Left lung (tissue), 10 donors: ENCODE measurements around the gene NME7. TPM values are rescaled to one million over a fixed set of nuclear protein-coding genes. Genes with fewer than 3 reads are reported as not detected.

Experiments
- ATAC-seq: fragments of 200-7000 bp; cut with Tn5 transposase; one replicate; pipeline ENCODE4 v1.9.1; 2020; ENCODE audit warnings: moderate library complexity
- DNase-seq, 4 donors: peaks; one replicate each; pipeline ENCODE4 v3.0.0-alpha.2; 2013 to 2020
- H3K27ac ChIP-seq, 2 donors: fragments of 200-600 bp; sonication (generic) in 1 of 2; one replicate each; pipeline versions ENCODE4 v1.5.0 to v1.8.0; 2020 to 2021
- H3K27me3 ChIP-seq, 2 donors: fragments of 200-600 bp; sonication (generic) in 1 of 2; one replicate each; pipeline versions ENCODE4 v1.5.0 to v1.8.0; 2020 to 2021
- H3K36me3 ChIP-seq, 2 donors: fragments of 200-600 bp; sonication (generic) in 1 of 2; one replicate each; pipeline versions ENCODE4 v1.5.0 to v1.8.0; 2020 to 2021
- H3K4me1 ChIP-seq, 2 donors: fragments of 200-600 bp; one replicate each; pipeline ENCODE4 v1.8.0; 2021
- H3K4me3 ChIP-seq, 2 donors: fragments of 200-600 bp; sonication (generic) in 1 of 2; one replicate each; pipeline versions ENCODE4 v1.5.0 to v1.8.0; 2020 to 2021; ENCODE audit warnings: mild to moderate bottlenecking in 1 of 2
- H3K9me3 ChIP-seq, 2 donors: fragments of 200-600 bp; sonication (generic) in 1 of 2; one replicate each; pipeline versions ENCODE4 v1.5.0 to v1.8.0; 2020 to 2021
- CTCF ChIP-seq, 2 donors: fragments of 200-600 bp; sonication (generic) in 1 of 2; IDR thresholded peaks; one replicate each; pipeline versions ENCODE4 v1.5.0 to v1.8.0; 2021; ENCODE audit warnings: antibody characterized with exemption in 2 of 2
- intact Hi-C, 2 donors: fragments of 100-400 bp; cut with DNase I; formaldehyde crosslinking; loops; one replicate each; pipeline versions ENCODE4 v1.11.2 to v1.14.2; 2022
- polyA plus RNA-seq, 6 donors: library from polyadenylated mRNA; unstranded; fragments of 120-200 nt; gene quantifications; one replicate each; pipeline ENCODE4 v1.2.1, GENCODE V29; 2013; ENCODE audit not compliant: insufficient read length in 6 of 6
- total RNA-seq, 2 donors: library from RNA; stranded (reverse); fragmentation: NEBNext Ultra II Directional; extraction: Animal tissue kit (Norgen Biotek cat#: 25700); gene quantifications; one replicate each; pipeline ENCODE4 v1.2.1, GENCODE V29; 2021
- donor health status: DM: no; HTN: yes; CAD: no.
- donor health status: DM: no; HTN: no; CAD: no.

NME7 gene
- total and polyA plus RNA-seq, 8 donors, result 13.6 to 77.6 (median 59.3) TPM

GRCh38 chr1:169325117-169325516 is 42.5 kb downstream of the NME7 start:
- no peak for DNase-seq
- Histone ChIP-seq H3K4me1 (no peaks in the 10 kb centered on the region), H3K27me3 (no peaks in the 10 kb centered on the region), H3K4me3 (no peak overlapping the region), H3K9me3 (peaks cover 0 to 3% of the 10 kb centered on the region in 2 donors), H3K36me3 (no peaks in the 10 kb centered on the region), H3K27ac (no peak overlapping the region)
- intact Hi-C loops, result no loop called here
- no peak for ATAC-seq
- TF ChIP-seq CTCF (IDR thresholded peaks at IDR 0.05), result no peak

GRCh38 chr1:169322138-169322537 is 45.5 kb downstream of the NME7 start:
- no peaks in the 10 kb centered on the region for H3K4me1 ChIP-seq
- no peaks in the 10 kb centered on the region for H3K27me3 ChIP-seq
- no peak for DNase-seq
- no peak overlapping the region for H3K27ac ChIP-seq
- no peaks in the 10 kb centered on the region for H3K36me3 ChIP-seq
- ATAC-seq, result no peak
- no peaks in the 10 kb centered on the region for H3K9me3 ChIP-seq
- intact Hi-C loops, result no loop called here
- H3K4me3 ChIP-seq, result no peak overlapping the region
- no peak for TF ChIP-seq CTCF (IDR thresholded peaks at IDR 0.05)

- Histone ChIP-seq H3K9me3 (no peaks in the 10 kb centered on the region), H3K27me3 (no peaks in the 10 kb centered on the region), H3K36me3 (no peaks in the 10 kb centered on the region), H3K4me3 (no peak overlapping the region), H3K4me1 (no peaks in the 10 kb centered on the region), H3K27ac (no peak overlapping the region)
- TF ChIP-seq CTCF (IDR thresholded peaks at IDR 0.05), result no peak
- intact Hi-C loops, result no loop called here
- no peak for DNase-seq
- no peak for ATAC-seq
Measured at GRCh38 chr1:169321539-169321938, 46.1 kb downstream of the NME7 start.

- H3K4me1 ChIP-seq, result no peaks in the 10 kb centered on the region
- H3K4me3 ChIP-seq, result no peak overlapping the region
- no peaks in the 10 kb centered on the region for H3K9me3 ChIP-seq
- intact Hi-C loops, result no loop called here
- no peak for ATAC-seq
- H3K36me3 ChIP-seq, result no peaks in the 10 kb centered on the region
- H3K27me3 ChIP-seq, result no peaks in the 10 kb centered on the region
- H3K27ac ChIP-seq, result no peak overlapping the region
- no peak for DNase-seq
- TF ChIP-seq CTCF (IDR thresholded peaks at IDR 0.05), result no peak
Measured at GRCh38 chr1:169318536-169319244, 48.9 kb downstream of the NME7 start.

GRCh38 chr1:169316556-169316955 is 51.0 kb downstream of the NME7 start:
- no peaks in the 10 kb centered on the region for H3K36me3 ChIP-seq
- DNase-seq (no peak), ATAC-seq (no peak)
- no peaks in the 10 kb centered on the region for H3K27me3 ChIP-seq
- no peak for TF ChIP-seq CTCF (IDR thresholded peaks at IDR 0.05)
- H3K9me3 ChIP-seq, result no peaks in the 10 kb centered on the region
- H3K27ac ChIP-seq, result no peak overlapping the region
- intact Hi-C loops, result no loop called here
- H3K4me3 ChIP-seq, result no peak overlapping the region
- H3K4me1 ChIP-seq, result no peaks in the 10 kb centered on the region
